AML-193 (cell line): Measurements from ENCODE around the gene NEDD4.
"Not testable (repeated sequence)": the region's sequence is repeated elsewhere in the genome, so short reads cannot be mapped to it uniquely, and the experiment has no call there.

Source experiments
- DNase-seq, 2 experiments: peaks; one replicate each; lab custom pipeline; 2025; lab: John Stamatoyannopoulos, UW

Gene NEDD4

DNA sequence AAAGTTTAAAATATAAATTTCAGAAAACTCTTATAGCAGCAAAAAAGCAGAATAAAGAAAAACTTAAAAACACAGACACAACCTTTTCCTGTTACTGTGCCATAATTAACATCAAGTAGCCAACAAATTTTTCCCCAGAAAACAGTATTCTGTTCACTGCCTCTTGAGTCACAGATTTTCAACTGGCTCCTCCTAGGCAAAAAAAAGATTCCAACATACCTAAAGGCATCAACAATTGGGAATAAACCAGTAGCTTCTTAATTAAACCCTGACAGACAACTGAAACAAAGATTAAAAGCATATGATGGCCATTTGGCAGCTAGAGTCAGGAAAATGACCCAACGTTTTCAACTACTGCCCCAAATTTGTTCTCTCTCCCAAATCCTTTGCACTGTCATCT lies 10.9 kb upstream of the NEDD4 start:
- not testable (repeated sequence) for DNase-seq

GRCh38 chr15:56003777-56004176 lies 10.4 kb upstream of the NEDD4 start:
- not testable (repeated sequence) for DNase-seq

- not testable (repeated sequence) for DNase-seq
These were observed 9.9 kb upstream of the NEDD4 start for GRCh38 chr15:56003277-56003676.

- no peak for DNase-seq
These were observed 8.2 kb upstream of the NEDD4 start for GRCh38 chr15:56001471-56002078.

DNA sequence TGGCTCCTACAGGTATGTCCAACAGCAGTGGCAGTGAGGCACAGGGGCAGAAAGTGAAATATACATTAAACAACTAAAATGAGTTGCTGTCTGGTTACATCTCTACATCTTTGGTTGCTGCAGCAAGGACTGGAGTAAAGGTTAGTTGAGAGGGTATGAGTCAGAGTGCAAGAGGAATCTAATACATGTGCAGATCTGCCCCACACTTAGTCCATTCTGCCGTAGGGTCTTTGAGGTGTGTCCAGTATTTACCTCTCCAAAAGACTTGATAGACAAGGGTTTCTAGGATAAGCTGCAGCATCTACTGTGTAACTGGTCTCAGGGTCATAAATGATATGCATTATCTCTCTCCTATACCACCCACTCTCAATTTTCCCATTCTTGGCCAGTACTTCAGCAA lies 6.2 kb upstream of the NEDD4 start:
- DNase-seq: no peak

GRCh38 chr15:55998478-55998877 lies 5.1 kb upstream of the NEDD4 start:
- DNase-seq: no peak

- DNase-seq: peak in 1 of 2 experiments; percentile 17
These were observed 570 bp upstream of the NEDD4 start for GRCh38 chr15:55993804-55994560.

DNA sequence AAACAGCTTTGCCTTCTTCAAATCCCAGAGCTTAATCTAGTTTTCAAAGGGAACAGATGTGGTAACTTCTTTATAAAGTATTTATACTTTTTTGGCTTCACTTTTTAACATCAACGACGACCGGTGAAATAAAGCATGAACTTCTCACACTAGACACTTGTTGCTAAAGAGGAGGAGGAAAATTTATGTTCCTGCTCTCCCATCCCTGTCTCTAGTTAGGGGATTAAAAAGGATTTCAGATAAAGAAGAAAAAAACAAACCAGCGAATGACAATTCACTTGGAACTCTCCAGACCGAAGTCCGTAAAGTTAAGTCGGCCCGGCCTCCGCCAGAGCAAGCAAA lies 672 bp downstream of the NEDD4 start:
- DNase-seq: no peak

GRCh38 chr15:55991802-55992768 lies 1.3 kb downstream of the NEDD4 start:
- DNase-seq: no peak

DNA sequence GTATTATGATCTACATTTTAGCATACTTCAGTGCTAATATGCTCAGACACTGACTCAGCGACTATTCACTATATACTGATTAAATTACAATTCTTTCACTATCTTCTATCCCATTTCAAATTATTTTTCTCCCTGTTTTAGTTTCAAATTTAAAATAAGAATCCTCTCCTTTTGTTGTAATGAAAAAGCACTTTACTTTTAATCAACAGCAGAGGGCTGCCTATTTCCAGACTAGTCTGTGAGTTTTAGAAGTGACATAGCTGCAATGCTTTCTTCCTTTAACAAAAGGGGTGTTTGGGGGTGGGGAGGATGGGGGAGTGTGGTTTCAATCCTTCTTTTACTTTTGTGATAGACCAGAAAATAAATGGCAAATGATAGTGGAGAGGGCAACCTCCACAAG lies 2.4 kb downstream of the NEDD4 start:
- no peak for DNase-seq

GRCh38 chr15:55990516-55990915 lies 2.9 kb downstream of the NEDD4 start:
- DNase-seq: no peak

DNA sequence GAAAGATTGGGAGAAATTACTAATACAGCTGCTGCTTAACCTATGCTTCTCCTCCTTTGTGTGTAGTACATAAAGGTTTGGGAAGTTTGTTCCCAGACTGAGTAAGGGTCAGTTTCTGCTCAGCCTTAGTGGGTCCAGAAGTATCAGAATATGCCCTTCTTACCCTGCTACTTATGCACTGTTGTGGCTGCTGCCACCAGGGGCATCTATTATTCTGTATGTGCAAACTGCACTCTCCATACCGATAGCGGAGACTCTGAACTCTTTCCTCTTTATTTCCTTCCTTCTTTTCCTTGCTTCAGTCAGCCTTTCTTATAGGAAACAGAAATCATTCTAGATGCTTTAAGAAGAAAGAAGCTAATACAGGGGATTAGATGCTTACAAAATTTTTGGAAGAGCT lies 4.0 kb downstream of the NEDD4 start:
- DNase-seq: peak; percentile 16 to 37

- no peak for DNase-seq
These were observed 11.7 kb downstream of the NEDD4 start for GRCh38 chr15:55981582-55982249.

- DNase-seq: no peak
These were observed 12.9 kb downstream of the NEDD4 start for GRCh38 chr15:55980511-55980910.

GRCh38 chr15:55977231-55977630 lies 16.2 kb downstream of the NEDD4 start:
- peak; percentile 21 to 23 for DNase-seq

GRCh38 chr15:55970286-55970685 lies 23.1 kb downstream of the NEDD4 start:
- DNase-seq: peak in 1 of 2 experiments; percentile 16

DNA sequence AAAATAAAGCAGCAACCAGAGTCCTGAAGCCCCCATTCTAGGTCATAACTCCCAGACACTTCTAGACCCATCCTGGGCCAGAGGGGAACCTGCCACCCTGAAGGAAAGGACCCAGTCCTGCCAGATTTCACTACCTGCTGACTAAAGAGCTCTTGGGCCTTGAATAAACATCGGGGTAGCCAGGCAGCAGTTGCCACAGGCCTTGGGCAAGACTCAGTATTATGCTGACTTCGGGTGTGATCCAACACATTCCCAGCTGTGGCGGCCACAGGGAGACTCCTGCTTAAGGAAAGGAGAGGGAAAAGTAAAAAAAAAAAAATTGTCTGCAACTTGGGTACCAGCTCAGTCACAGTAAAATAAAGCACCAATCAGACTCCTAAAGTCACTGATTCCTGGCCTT lies 23.8 kb downstream of the NEDD4 start:
- DNase-seq: no peak

DNA sequence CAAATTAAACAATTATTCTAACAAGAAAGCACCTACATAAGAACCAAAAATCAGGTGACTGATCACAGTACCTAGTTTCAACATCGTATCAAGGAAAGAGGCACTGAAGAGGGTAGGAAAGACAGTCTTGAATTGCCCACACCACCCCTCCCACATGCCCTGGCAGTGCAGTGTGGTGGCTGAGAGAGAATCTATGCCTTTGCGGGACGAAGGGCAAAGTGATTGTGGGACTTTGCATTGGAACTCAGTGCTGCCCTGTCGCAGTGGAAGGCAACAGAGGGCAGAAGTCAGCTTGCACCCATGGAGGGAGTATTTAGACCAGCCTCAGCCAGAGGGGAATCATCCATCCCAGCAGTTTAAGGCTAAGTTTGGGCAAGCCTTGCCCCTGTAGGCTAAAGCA lies 24.5 kb downstream of the NEDD4 start:
- DNase-seq: no peak

DNA sequence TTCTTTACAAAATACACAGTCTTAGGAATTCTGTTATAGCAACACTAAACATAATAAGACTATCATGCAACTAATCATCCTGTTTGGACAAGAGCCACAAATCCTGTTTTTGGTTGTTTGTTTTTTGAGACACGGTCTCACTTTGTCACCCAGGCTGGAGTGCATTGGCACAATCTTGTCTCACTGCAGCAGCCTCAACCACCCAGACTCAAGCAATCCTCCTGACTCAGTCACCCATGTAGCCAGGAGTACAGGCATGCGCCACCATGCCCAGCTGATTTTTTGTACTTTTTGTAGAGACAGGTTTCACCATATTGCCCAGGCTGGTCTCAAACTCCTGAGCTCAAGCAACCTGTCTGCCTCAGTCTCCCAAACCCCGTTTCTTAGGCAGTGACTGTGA lies 28.3 kb downstream of the NEDD4 start:
- no peak for DNase-seq

DNA sequence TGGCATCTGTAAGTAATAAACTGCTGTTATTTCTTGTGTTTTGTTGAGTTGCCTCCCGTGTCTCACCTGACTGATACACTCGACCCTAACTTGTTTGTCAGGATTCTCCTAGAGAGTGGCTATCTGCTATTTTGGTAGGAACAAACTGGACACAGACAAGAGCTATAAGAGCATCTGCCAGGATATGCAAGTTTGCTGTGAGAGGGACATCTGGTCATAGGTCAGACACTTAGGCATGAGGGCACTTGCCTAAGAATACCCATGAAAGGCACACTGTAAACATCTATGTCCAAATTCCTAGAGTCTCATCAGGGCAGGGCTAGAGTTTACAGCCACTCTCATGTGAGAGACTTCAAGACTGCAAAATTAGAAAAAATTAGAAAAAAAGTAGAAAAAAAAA lies 32.5 kb downstream of the NEDD4 start:
- DNase-seq: no peak

GRCh38 chr15:55959744-55960447 lies 33.5 kb downstream of the NEDD4 start:
- DNase-seq: no peak

GRCh38 chr15:55958349-55958748 lies 35.1 kb downstream of the NEDD4 start:
- no peak for DNase-seq
